Cardiac muscle cell (in vitro differentiated cells and primary cell): ENCODE results near the gene FRMD1. TPM values are rescaled to one million over a fixed set of nuclear protein-coding genes. Genes with fewer than 3 reads are reported as not detected.

Source experiments
- DNase-seq, 2 donors: peaks; one replicate each; pipeline versions ENCODE4 v3.0.0 to v3.0.0-alpha.2; 2010 to 2017; ENCODE audit warnings: low read depth in 1 of 2, low spot score in 1 of 2
- H3K27ac ChIP-seq: fragments of 200-600 bp; sonication (generic); 2 replicates; pipeline ENCODE4 v1.5.1; 2016
- H3K27me3 ChIP-seq: fragments of 200-600 bp; sonication (generic); 2 replicates; pipeline ENCODE4 v1.6.0; 2016; ENCODE audit warnings: control low read depth
- H3K36me3 ChIP-seq: fragments of 200-600 bp; sonication (generic); 2 replicates; pipeline ENCODE4 v1.5.1; 2016; ENCODE audit warnings: control low read depth
- H3K4me1 ChIP-seq: fragments of 200-600 bp; sonication (generic); 2 replicates; pipeline ENCODE4 v1.8.1; 2017; ENCODE audit warnings: low read depth, mild to moderate bottlenecking, mixed run types
- H3K4me3 ChIP-seq: fragments of 200-600 bp; sonication (generic); 2 replicates; pipeline ENCODE4 v1.5.1; 2016; ENCODE audit warnings: mild to moderate bottlenecking
- H3K9me3 ChIP-seq: fragments of 200-600 bp; sonication (generic); 2 replicates; pipeline ENCODE4 v1.5.1; 2017; ENCODE audit warnings: low read depth, mild to moderate bottlenecking, control low read depth
- polyA plus RNA-seq: library from polyadenylated mRNA; unstranded; fragments of >200 nt; fragmentation: Nextera tagmentation; extraction: Ambion mirVana; gene quantifications from 2 replicates; pipeline ENCODE4 v1.2.1, GENCODE V29; 2016
- total RNA-seq: library from RNA; depleted of rRNA; stranded (reverse); fragments of >200 nt; gene quantifications from 2 replicates; pipeline ENCODE4 v1.2.3, GENCODE V29; 2016
- TF ChIP-seq, protein P1 (sequence below): IDR thresholded peaks from 2 replicates; pipeline ENCODE4 v1.5.1; 2012; ENCODE audit warnings: low read depth, mild to moderate bottlenecking, low read length

The FRMD1 gene
- total and polyA plus RNA-seq, 2 experiments from 2014 or later, result 0.09 TPM; not detected in 1

DNA sequence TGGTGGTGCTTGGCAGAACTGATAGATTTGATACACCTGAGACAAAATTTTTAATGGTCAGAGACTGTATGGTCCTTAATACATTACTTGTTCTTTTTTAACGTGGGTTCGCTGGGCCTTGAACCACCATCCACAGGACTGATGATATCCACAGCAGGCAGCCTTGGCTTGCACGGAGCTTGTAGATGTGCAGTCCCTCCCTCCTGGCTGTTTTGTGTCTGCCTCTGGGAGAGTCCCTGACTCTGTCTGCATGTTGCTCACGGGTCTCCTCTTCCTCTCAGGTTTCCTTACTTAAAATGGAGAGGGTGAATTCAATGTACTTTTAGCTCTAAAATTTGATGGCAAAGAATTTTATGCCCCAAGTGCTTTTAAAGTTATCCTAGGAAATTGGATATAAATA, 64.0 kb downstream of the FRMD1 start:
- TF ChIP-seq, protein P1, sequence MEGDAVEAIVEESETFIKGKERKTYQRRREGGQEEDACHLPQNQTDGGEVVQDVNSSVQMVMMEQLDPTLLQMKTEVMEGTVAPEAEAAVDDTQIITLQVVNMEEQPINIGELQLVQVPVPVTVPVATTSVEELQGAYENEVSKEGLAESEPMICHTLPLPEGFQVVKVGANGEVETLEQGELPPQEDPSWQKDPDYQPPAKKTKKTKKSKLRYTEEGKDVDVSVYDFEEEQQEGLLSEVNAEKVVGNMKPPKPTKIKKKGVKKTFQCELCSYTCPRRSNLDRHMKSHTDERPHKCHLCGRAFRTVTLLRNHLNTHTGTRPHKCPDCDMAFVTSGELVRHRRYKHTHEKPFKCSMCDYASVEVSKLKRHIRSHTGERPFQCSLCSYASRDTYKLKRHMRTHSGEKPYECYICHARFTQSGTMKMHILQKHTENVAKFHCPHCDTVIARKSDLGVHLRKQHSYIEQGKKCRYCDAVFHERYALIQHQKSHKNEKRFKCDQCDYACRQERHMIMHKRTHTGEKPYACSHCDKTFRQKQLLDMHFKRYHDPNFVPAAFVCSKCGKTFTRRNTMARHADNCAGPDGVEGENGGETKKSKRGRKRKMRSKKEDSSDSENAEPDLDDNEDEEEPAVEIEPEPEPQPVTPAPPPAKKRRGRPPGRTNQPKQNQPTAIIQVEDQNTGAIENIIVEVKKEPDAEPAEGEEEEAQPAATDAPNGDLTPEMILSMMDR, result no peak
- Histone ChIP-seq H3K9me3 (no peaks in the 10 kb centered on the region), H3K27ac (no peak overlapping the region), H3K4me3 (no peak overlapping the region), H3K27me3 (no peaks in the 10 kb centered on the region), H3K36me3 (no peaks in the 10 kb centered on the region), H3K4me1 (no peaks in the 10 kb centered on the region)
- DNase-seq, result no peak

DNA sequence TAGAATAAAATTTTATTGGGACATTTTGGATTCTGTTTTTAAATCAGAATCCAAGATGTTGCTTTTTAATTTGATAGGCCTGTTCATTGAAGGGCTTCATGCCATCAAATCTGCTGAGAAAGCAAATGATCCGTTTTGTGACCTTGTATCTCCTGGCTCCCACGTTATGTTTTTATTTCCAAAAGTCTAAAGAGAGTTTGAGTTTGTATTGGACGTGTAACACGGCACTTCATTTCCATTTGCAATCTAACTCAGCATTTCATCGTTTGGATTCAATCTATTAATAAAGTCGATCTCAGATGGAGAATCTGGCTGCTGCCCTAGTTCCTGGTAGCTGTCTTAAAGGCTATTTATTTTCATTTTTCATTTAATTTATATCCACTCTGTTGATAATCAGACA, 64.6 kb downstream of the FRMD1 start:
- no peaks in the 10 kb centered on the region for H3K4me1 ChIP-seq
- H3K9me3 ChIP-seq, result no peaks in the 10 kb centered on the region
- no peak overlapping the region for H3K27ac ChIP-seq
- no peak for DNase-seq
- H3K4me3 ChIP-seq, result no peak overlapping the region
- H3K27me3 ChIP-seq, result no peaks in the 10 kb centered on the region
- TF ChIP-seq, protein P1, result no peak
- no peaks in the 10 kb centered on the region for H3K36me3 ChIP-seq

DNA sequence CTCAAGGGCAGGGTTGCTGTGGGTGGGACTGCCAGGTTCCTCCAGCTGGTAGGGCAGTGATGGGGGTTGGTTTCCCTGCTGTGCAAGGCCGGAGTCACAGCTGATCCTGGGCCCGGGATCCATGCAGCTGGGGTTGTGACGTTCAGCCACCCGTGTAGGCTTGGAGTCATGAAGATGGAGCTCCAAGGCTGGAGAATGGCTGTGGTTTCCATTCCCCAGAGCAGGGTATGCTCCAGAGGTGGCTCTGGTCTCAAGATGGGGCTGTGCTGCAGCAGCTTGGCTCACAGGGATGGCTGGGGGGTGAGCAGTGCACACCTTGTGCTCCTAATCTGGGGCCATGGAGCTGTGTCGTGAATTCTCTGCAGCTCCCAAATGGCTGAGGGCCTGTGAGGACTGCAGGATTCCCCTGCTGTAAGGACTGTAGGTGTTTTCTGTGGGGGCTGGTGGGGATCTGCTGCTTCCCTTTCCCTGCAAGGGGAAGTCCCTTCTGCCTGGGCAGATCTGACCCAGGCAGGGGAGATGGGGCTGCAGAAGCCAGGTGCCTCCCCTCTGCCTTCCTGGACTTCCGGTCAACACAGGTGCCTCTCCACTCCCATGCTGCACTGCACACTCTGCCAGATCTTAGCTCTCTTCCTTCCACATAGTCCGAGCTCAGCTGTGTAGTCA, 65.6 kb downstream of the FRMD1 start:
- no peaks in the 10 kb centered on the region for H3K4me1 ChIP-seq

DNA sequence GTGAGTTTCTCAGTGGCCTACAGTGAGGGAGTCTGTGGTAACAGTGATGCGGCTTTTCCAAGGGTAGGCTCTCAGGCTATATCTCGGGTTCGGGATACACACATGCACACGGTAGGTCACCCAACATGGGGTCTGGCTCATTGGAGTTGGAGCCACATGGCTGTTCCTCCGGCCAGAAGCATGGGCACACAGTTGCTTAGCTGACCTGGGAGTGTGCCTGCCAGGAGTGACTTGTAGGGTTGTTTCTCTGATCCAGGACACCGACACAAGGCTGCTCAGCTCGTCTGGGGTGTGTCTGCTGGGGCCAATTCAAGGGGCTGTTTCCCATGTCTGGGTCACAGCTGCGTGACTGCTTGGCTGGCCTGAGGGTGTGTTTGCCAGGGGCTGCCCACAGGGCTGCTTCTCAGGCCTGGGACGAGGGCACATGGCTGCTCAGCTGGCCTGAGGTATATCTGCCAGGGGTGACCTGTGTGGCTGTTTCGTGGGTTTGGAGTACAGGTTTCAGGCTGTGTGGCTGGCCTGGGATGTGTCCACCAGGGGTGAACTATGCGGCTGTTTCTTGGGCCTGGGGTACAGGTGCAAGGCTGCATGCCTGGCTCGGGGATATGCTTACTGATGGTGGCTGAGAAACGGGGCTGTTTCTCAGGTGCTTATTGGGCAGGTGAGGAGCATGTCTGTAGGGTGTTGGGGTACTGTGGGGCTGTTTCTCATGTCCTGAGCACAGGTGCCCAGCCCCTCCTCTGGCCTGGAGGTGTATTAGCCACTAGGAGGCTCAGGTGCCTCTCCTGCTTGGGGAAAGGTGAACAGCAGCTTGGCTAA, 66.4 kb downstream of the FRMD1 start:
- no peak overlapping the region for H3K27ac ChIP-seq
- H3K27me3 ChIP-seq, result no peaks in the 10 kb centered on the region
- H3K4me3 ChIP-seq, result no peak overlapping the region
- DNase-seq, result no peak
- no peaks in the 10 kb centered on the region for H3K9me3 ChIP-seq
- TF ChIP-seq, protein P1, result no peak
- H3K36me3 ChIP-seq, result no peaks in the 10 kb centered on the region
- no peaks in the 10 kb centered on the region for H3K4me1 ChIP-seq

More for the DNA sequence above, 65.6 kb downstream of the FRMD1 start:
- no peaks in the 10 kb centered on the region for H3K27me3 ChIP-seq
- H3K27ac ChIP-seq, result no peak overlapping the region
- no peak for DNase-seq
- TF ChIP-seq, protein P1, result no peak
- no peak overlapping the region for H3K4me3 ChIP-seq
- H3K9me3 ChIP-seq, result no peaks in the 10 kb centered on the region
- no peaks in the 10 kb centered on the region for H3K36me3 ChIP-seq

DNA sequence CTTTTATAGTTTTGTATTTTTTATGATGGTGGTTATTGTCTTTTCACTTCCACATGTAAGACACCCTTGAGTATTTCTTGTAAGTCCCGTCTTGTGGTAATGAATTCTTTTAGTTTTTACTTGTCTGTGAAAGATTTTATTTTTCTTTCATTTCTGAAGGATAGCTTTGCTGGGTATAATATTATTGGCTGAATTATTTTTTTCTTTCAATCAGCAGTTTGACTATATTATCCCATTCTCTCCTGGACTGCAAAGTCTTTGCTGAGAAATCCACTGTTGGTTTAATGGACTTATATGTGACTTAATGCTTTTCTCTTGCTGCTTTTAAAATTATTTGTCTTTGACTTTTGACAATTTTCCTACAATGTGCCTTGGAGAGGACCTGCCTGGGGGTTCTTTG, 67.7 kb downstream of the FRMD1 start:
- H3K36me3 ChIP-seq, result no peaks in the 10 kb centered on the region
- no peak overlapping the region for H3K27ac ChIP-seq
- H3K9me3 ChIP-seq, result no peaks in the 10 kb centered on the region
- no peak overlapping the region for H3K4me3 ChIP-seq
- TF ChIP-seq, protein P1, result no peak
- no peaks in the 10 kb centered on the region for H3K4me1 ChIP-seq
- DNase-seq, result no peak
- no peaks in the 10 kb centered on the region for H3K27me3 ChIP-seq
